Bronchial epithelial cell (primary cell): ENCODE results near the gene MMP21. TPM values are rescaled to one million over a fixed set of nuclear protein-coding genes. Genes with fewer than 3 reads are reported as not detected.

Experiments used
- DNase-seq: peaks from one replicate; pipeline ENCODE4 v3.0.0-alpha.2; 2010; ENCODE audit warnings: low read depth
- FAIRE-seq: peaks from 2 replicates; lab custom pipeline; 2011; peaks lifted over from hg19 to GRCh38; lab: Jason Lieb, UNC
- H3K27me3 ChIP-seq: 2 replicates; pipeline ENCODE4 v1.5.1; 2011; ENCODE audit warnings: low read length; ENCODE audit not compliant: control insufficient read depth, insufficient read depth
- H3K36me3 ChIP-seq: 2 replicates; pipeline ENCODE4 v1.5.1; 2011; ENCODE audit warnings: low read length; ENCODE audit not compliant: control insufficient read depth, insufficient read depth
- H3K4me3 ChIP-seq: 2 replicates; pipeline ENCODE4 v1.5.1; 2011; ENCODE audit warnings: mild to moderate bottlenecking, low read depth, low read length, control low read depth
- total RNA-seq: library from RNA; depleted of rRNA; stranded (reverse); fragments of >200 nt; gene quantifications from 2 replicates; pipeline ENCODE4 v1.2.1, GENCODE V29; 2014
- TF ChIP-seq, protein P1 (sequence below): IDR thresholded peaks from 2 replicates; pipeline ENCODE4 v1.5.1; 2011; ENCODE audit warnings: mild to moderate bottlenecking, moderate library complexity, low read length, control low read depth, inconsistent platforms; ENCODE audit not compliant: insufficient read depth, severe bottlenecking

Gene MMP21
- total RNA-seq, 1 donor from 2014 or later, result not detected

DNA sequence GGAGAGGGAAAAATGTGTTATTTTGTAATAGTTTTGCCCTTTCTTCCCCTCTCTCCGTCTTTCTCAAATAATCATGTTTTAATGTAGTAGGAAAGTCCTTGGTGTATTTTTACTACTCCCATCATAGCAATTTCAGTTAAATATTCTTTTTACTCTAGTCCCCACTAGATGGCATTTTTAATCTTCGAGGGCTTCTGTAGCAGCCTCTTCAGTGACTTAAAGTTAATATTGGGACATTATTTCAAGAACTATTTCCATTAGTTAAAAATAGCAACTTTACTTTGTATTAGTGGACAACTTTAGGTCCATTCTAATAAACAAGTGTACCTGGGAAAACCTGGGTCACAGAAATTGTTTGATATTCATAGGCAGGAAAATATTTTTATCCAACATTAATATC, 33.2 kb downstream of the MMP21 start:
- DNase-seq (peak; percentile 5), FAIRE-seq (no peak)
- H3K36me3 ChIP-seq, result peaks cover 5% of the 10 kb centered on the region
- no peaks in the 10 kb centered on the region for H3K27me3 ChIP-seq
- no peak overlapping the region for H3K4me3 ChIP-seq
- TF ChIP-seq, protein P1, sequence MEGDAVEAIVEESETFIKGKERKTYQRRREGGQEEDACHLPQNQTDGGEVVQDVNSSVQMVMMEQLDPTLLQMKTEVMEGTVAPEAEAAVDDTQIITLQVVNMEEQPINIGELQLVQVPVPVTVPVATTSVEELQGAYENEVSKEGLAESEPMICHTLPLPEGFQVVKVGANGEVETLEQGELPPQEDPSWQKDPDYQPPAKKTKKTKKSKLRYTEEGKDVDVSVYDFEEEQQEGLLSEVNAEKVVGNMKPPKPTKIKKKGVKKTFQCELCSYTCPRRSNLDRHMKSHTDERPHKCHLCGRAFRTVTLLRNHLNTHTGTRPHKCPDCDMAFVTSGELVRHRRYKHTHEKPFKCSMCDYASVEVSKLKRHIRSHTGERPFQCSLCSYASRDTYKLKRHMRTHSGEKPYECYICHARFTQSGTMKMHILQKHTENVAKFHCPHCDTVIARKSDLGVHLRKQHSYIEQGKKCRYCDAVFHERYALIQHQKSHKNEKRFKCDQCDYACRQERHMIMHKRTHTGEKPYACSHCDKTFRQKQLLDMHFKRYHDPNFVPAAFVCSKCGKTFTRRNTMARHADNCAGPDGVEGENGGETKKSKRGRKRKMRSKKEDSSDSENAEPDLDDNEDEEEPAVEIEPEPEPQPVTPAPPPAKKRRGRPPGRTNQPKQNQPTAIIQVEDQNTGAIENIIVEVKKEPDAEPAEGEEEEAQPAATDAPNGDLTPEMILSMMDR, result no peak

DNA sequence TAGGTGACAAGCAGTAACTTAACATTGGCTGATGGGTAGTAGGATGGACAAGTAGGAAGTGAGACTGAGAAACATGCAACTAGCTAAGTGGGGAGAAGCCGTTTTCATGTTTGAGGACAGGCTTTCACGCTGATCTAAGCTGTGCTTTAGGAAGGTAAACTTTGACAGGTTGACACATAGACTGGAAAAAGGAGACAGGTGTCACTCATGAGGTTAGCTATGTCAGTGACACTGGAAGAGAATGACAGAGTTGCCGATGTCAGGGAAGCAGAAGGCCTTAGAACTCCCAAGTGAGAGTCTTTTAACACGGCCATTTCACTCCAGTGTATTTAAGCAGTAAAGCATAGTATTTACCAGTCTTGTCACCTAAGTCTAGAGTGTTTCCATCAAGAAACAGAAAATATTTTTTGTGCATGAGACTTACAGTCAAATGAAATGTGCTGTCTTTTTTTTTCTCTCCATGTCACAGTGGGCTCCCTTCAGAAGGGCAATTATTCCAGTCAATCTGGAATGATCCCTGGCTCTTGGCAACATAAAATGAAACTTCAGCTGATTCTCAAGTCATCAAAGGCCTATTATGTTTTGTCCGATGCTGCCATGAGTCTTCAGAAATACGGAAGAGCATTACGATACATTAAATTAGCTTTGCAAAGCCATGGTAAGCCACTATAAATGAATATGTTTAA, 35.5 kb downstream of the MMP21 start:
- TF ChIP-seq, protein P1, result no peak
- FAIRE-seq, result peak; percentile 47
- H3K36me3 ChIP-seq, result peaks cover 9% of the 10 kb centered on the region

DNA sequence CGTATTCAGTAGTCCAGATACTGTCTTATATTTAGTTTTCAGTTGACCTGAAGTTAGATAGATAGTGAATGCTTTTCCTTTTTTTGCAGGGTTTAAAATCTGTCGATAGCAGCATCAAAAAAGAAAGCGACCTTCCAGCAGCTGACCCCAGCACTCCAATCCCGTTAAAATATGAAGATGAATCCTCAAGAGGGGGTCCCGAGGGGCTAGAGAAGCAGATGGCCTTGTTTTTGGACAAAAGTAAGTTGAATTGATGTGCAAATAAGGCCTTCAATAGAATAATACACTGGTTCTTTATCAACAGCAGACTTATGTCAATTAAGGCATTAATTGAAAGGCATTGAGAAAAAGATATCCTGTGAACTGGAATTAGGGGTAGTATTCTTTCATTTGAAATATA, 37.4 kb downstream of the MMP21 start:
- TF ChIP-seq, protein P1, result no peak

More for the DNA sequence above, 35.5 kb downstream of the MMP21 start:
- Histone ChIP-seq H3K4me3 (no peak overlapping the region), H3K27me3 (no peaks in the 10 kb centered on the region)
- no peak for DNase-seq

DNA sequence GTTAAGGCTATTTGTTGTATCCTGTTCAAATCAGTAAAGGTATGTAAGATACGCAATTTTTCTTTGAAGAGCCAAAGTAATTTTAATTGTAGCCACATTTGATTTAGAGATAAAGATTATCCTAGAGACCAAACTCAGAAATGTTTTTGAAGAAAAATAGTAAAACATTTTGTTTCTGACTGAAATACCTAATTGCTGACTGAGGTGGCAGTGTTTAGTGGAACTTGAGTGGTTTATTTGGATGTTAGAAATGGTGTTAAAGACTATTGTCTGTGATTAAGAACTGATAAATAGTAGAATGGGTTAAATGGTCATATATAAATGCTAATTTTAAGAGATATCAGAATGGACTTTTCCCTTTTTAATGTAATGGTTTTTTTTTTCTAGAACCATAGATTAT, 40.8 kb downstream of the MMP21 start:
- peaks cover 19% of the 10 kb centered on the region for H3K36me3 ChIP-seq
- FAIRE-seq, result no peak
- TF ChIP-seq, protein P1, result no peak
- no peak overlapping the region for H3K4me3 ChIP-seq
- H3K27me3 ChIP-seq, result no peaks in the 10 kb centered on the region
- DNase-seq, result no peak

More for the DNA sequence above, 37.4 kb downstream of the MMP21 start:
- Histone ChIP-seq H3K4me3 (no peak overlapping the region), H3K27me3 (no peaks in the 10 kb centered on the region), H3K36me3 (peaks cover 8% of the 10 kb centered on the region)
- FAIRE-seq (no peak), DNase-seq (no peak)

DNA sequence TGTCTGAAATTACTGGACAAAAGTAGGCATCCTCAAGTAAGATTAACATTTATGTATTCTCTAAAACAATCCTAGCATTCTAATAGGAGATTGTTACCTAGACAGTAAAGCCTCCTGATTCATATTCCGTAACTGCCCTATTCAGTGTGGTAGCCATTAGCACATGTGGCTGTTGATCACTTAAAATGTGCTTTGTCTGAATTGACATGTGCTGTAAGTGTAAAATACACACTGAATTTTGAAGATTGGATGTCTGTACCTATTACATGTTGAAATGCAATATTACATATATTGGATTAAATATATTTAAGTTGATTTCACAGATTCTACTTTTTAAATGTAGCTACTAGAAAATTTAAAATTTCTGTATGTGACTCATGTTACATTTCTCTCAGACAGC, 41.5 kb downstream of the MMP21 start:
- TF ChIP-seq, protein P1, result no peak
- FAIRE-seq, result no peak

DNA sequence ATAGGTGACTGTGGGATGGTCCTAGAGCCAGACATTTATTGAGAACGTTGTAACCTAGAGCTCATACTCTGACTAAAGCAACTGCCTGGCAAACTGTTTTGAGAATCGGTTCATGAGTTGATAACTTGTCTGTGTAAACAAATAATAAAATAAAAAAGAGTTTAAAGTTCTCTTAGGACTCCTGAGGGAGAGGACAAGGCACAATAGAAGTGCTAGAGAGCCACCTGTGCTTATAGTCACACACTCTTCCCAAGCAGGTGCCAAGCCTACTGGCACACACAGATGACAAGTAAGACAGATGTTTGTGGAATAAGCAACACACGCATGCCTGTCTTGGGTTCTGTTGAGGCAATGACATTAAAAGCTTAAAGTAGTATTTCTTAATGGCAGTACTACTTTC, 48.2 kb downstream of the MMP21 start:
- FAIRE-seq, result no peak
- H3K4me3 ChIP-seq, result no peak overlapping the region
- peaks cover 19% of the 10 kb centered on the region for H3K36me3 ChIP-seq

More for the DNA sequence above, 41.5 kb downstream of the MMP21 start:
- Histone ChIP-seq H3K27me3 (no peaks in the 10 kb centered on the region), H3K4me3 (no peak overlapping the region), H3K36me3 (peaks cover 23% of the 10 kb centered on the region)
- no peak for DNase-seq

More for the DNA sequence above, 48.2 kb downstream of the MMP21 start:
- TF ChIP-seq, protein P1, result no peak
- no peak for DNase-seq
- no peaks in the 10 kb centered on the region for H3K27me3 ChIP-seq
